ENCODE results near the gene B3GALT2.

GRCh38 chr1:193176788-193177187, 9.6 kb downstream of the B3GALT2 start:
- TF ChIP-seq RAD21 (IDR thresholded peaks at IDR 0.05; ENCODE audit: low read depth): no peak
- TF ChIP-seq REST (IDR thresholded peaks at IDR 0.05; ENCODE audit: low read depth): no peak
- TF ChIP-seq TAF1 (IDR thresholded peaks at IDR 0.05; ENCODE audit: low read depth): no peak
- no peak for TF ChIP-seq CEBPB (IDR thresholded peaks at IDR 0.05)

Measured in Ishikawa (cell line).